GM18499 (cell line): ENCODE measurements around the gene RAB44.

Experiments
- ATAC-seq: cut with Tn5 transposase; IDR thresholded peaks from one replicate; pipeline ENCODE4 v1.9.1; 2021; ENCODE audit warnings: moderate number of reproducible peaks; ENCODE audit not compliant: insufficient read depth, unreplicated experiment

RAB44 gene

GRCh38 chr6:36743538-36744303 lies 46.1 kb downstream of the RAB44 start:
- ATAC-seq = no peak

DNA sequence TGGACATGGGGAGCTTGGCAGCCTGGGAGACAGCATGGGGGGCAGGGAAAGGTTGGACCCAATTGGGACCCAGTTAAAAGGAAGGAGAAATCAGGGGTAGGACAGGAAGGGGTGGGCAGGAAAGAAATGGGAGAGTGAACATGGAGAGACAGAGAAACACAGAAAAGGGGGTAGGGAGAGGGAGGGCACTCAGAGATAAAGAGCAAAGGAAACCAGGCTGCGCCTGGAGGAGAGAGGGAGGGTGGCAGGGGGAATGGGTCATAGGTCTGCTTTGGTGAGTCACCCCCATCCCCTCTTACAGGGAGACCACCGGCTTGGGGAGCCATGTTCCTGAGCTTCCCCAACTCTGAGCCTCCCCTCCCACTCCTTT lies 46.7 kb downstream of the RAB44 start:
- no peak for ATAC-seq

- ATAC-seq = no peak
Measured at GRCh38 chr6:36745283-36745682, 47.7 kb downstream of the RAB44 start.

DNA sequence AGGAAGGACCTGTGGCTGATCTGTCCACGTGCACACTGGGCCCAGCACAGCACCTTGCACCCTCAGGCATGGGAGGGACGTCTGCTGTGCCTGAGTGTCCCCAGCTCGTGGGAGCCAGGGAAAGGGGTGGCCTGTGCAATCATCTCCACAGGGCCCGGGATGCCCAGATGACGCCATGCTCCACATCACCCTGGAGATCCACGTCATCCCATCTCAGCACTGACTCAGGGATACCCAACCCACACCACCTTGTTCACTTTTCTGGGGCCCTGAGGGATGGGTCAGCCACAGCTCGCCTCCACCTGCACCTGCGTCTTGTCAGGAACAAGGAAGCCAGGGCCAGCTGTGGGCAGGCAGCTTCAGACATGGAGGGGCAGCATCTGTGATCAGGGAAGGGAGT lies 48.2 kb downstream of the RAB44 start:
- ATAC-seq = no peak

DNA sequence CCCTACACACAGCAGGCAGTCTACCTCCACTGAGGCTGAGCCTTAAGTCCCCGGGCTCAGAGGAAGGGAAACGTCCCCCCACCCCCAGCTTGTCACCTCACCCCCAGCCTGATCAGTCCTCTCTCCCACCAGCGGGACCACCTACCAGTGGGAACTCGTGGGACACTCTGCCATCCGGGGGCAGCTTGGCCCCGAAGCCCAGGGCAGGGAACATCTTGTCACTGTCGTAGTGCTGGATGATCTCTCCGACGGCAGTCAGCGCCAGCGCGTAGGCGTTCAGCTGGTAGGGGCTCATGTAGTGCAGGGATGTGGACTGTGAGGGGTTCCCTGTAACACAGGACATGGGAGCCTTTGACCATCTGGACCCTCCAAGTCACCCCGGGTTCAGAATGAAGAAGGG lies 48.6 kb downstream of the RAB44 start:
- ATAC-seq = no peak

DNA sequence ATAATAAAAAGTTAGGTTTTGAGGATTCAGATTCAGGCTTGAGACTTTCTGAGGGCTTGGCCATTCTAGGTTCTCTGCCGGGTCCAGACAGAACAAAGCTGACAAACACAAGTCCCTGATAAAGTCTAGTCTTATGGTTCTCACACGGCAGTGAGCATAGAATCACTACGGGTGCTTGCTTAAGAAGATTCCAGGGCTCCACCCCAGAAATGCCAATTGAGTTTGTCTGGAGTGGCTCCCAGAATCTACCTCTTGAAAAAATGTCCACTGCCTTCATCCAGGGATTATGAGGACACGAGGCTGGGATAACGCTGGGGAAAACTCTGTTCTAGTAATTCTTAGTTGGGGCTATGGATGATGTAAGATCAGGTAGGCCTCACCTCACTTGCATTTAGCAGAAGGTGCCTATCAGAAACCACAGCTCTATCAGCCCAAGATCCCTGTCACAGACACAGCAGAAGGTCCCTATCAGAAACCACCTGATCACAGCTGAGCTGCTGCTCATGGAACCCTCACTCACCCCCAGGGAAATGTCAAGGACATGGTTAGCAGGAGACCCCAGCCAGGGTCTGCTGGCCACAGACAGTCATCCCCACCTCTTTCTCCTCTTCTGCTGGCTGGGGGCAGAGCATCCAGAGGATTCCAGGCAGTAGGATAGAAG lies 52.3 kb downstream of the RAB44 start:
- ATAC-seq = no peak

DNA sequence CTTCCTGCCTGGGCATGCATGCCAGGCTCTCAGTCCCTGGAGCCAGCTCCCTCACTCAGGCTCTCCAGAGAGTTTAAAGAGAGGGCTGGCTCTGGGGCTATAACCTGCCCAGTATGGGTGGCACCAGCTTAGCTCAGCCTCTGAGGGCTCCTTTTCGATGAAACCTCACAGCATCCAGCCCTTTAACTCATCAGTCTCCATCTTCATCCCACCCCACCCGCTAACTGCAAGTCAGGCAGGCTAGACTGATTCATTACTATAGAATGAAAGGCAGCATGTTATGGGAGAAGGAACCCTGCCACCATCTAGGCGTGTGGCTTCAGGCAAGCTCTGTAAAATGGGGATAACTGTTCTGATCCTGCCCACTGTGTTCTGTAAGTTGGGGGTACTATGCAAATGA lies 53.5 kb downstream of the RAB44 start:
- ATAC-seq = no peak

- ATAC-seq = no peak
Measured at GRCh38 chr6:36751833-36752186, 54.2 kb downstream of the RAB44 start.

DNA sequence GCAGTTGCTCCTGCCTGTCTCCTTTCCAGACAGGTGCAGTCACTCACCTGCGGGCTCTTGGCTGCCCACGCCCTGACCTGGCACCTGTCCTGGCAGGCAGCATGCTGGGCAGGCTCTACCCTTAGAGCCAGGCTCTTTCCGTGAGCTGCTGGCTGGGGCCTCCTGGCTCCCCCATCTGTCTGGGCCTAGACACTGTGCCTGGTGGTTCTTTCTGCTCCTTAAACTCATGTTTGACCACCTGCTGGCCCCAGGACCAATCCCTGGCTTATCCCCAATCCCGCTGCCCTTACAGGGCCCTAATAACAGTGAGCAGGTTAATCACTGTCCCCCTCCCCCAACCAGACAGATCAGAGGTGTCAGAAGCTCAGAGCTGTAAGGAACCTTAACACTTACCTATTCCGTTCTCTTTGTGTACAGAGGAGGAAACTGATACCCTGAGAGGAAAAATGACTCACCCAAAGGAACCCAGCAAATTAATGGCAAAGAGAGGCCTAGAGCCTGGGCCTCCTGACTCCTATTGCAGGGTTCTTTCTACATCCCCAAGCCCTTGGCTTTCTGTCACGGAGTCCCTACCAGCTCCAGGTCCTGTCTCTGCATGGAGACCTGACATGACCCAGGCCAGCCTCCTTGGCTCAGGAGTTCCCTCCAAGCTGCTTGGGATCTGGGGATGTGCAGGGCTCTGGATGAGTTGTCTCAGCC lies 54.7 kb downstream of the RAB44 start:
- ATAC-seq = no peak

DNA sequence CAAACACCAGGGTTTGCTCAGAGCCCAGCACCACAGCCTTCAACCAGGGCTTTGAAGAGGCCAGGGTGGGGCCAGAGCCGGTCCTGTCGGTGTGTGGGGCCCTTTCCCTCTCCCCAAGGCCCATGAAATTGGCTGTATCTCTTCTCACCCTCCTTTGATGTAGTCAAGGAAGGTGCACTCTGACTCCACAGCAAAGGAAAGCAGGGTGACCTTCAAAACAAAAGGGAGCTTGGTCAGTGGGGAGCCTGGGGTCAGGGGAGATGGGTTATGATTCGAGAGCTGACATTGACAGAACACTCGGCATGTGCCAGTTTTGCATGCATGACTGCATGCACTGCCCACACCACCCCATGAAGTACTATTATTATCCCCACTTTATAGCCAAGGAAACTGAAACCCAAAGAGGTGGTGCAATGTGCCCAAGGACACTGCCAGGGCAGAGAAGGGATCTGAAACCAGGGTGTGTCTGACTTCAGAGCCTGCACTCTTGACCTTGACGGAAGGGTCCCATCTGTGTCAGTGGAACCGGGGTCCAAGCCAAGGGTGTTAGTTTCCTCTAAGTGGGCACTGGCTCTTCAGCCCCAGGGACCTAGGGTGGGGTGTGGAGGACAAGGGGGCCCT lies 55.4 kb downstream of the RAB44 start:
- ATAC-seq = no peak

DNA sequence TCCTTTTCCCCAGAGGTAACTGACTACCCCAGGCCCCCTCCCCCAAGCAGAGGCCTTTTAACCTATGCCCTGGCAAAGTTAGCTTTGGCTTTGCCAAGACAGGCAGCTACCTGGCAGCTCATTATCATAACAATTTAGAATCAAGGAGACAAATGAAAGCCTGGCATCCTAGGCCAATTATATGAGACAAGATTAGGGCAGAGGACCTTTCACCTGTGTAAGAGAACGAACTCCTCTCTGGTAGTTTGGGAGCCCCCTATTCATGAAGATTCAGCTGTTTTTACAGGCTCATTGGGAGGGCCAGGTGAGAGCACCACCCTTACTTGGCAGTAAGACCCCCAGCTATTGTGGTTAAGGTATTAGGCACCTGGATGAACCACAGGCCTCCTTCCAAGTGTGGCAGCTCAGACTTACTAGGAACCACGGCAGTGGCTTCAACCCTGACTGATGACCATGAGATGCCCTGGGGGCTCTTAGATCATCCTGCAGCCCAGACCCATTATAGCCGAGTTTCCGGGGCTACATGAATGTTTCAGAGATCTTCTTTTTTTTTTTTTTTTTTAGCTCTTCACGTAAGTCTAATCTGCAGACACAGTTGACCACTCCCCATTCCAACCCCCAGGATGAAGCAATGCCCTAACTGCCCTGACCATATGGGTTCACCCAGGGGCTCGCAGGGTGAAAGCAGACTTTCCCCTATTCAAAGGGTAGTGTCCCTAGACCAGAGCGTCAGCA lies 56.2 kb downstream of the RAB44 start:
- no peak for ATAC-seq

DNA sequence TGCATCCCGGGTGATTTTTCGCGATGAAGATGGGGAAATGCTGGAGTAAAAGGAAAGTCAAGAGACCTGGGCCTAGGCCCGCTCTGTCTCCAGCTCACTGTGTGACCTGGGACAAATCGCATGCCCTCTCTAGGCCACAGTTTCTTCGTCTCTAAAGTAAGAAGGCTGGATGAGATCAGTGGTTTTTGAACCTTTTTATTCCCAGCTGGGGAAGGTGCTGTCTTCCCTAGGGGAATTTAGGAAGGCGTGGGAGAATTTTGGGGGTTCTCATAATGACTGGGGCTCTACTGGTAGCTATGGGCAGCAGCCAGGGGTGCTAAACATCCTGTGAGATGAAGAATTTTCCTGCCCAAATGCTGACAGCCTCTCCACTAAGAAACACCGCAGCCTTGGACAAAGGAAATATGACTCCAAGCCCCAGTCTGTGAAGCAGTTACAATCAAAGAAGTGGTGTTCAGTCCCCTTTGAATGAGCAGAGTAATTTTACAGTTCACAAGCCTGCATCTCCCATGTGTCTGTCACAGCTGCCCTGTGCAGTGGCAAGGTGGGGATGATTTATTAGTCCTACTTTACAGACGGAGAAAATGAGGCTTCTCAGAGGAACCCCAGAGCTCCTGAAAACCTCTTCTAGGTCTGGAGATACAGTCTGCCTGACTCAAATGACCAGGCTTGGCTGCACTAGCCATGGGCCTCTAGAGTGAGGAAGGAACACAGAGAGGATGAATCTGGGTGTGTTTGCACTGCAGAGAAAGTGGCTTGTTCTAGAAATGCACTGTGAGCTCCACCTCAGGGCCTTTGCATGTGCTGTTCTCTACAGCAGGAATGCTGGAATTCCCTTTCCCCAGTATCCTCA lies 57.2 kb downstream of the RAB44 start:
- no peak for ATAC-seq

- ATAC-seq = no peak
Measured at GRCh38 chr6:36755435-36756348, 58.1 kb downstream of the RAB44 start.

DNA sequence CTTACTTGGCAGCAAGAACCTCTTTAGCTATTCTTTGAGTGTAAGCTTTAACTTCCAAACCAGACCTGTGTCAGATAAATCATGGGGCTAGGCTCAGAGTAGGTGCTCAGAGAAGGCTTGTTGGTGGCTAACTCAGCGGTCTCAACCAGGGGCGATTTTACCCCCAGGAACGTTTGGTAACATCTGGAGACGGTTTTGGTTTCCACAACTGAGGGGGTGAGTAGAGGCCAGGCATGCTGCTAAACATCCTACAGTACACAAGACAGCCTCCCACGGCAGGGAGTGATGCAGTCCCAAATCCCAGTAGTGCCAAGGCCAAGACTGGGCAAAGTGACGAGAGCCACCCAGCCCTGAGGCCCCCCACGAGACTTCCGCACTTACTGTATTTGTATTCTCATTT lies 59.2 kb downstream of the RAB44 start:
- no peak for ATAC-seq

GRCh38 chr6:36757206-36757605 lies 59.6 kb downstream of the RAB44 start:
- no peak for ATAC-seq

DNA sequence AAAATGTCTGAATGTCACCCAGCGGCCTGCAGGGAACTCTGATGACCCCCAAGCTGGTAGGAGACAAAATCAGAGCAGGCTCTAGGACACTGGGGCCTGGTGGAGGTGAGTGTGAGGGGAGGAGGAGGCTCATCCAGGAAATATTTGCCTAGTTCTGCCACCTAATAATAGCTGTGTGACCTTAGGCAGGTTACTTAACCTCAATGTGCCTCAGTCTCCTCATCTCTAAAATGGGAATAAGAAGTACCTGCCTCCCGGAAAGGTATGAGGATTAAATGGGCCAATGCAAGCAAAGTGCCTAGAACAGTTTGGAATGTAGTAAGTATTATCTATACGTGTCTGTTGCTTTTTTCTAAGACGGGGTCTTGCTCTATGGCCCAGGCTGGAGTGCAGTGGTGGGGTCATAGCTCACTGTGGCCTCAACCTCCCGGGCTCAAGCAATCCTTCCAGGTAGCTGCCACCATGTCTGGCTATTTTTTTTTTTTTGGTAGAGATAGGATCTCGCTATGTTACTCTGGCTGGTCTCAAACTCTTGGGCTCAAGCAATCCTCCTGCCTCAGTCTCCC lies 60.4 kb downstream of the RAB44 start:
- ATAC-seq = no peak

GRCh38 chr6:36758516-36759147 lies 61.0 kb downstream of the RAB44 start:
- no peak for ATAC-seq
